ENCODE data around the gene TRAF3IP1. TPM values are rescaled to one million over a fixed set of nuclear protein-coding genes. Genes with fewer than 3 reads are reported as not detected.
"Not testable (repeated sequence)": the region's sequence is repeated elsewhere in the genome, so short reads cannot be mapped to it uniquely, and the experiment has no call there.

The TRAF3IP1 gene
- total and polyA plus RNA-seq, 4 donors = 8.9 to 41.0 (median 14.7) TPM

- no peaks in the 10 kb centered on the region for H3K9me3 ChIP-seq (ENCODE audit: control insufficient read depth in 4 of 4, insufficient read depth in 3 of 4, low read length in 3 of 4)
- H3K36me3 ChIP-seq (ENCODE audit: control insufficient read depth in 4 of 4, insufficient read depth in 4 of 4, low read length in 4 of 4) = peaks cover 0 to 5% (median 1%) of the 10 kb centered on the region in 4 donors
- no peak for DNase-seq
- no peak overlapping the region for H3K4me3 ChIP-seq
- no peak overlapping the region for H3K27ac ChIP-seq (ENCODE audit: low read depth in 1 of 2, low read length in 1 of 2)
- ATAC-seq (ENCODE audit: insufficient read depth, low FRiP score) = no peak
- peak overlapping the region in 1 of 2 donors; percentile 50 for H3K9ac ChIP-seq (ENCODE audit: insufficient read depth in 1 of 2, low read length in 2 of 2)
- no peaks in the 10 kb centered on the region for H3K27me3 ChIP-seq (ENCODE audit: control insufficient read depth in 3 of 3, insufficient read depth in 3 of 3, low read length in 2 of 3)
- peaks cover 5 to 15% (median 9%) of the 10 kb centered on the region in 5 donors for H3K4me1 ChIP-seq (ENCODE audit: control insufficient read depth in 5 of 5, insufficient read depth in 5 of 5, low read length in 5 of 5)
- no peak for TF ChIP-seq CTCF (IDR thresholded peaks at IDR 0.05; ENCODE audit: control extremely low read depth, extremely low read depth)
- WGBS, 2 donors = 65 to 77% methylated on average over 9 of the region's 9 CpGs
These were observed 1.1 kb downstream of the TRAF3IP1 start for GRCh38 chr2:238321467-238321866.

GRCh38 chr2:238322001-238322411 is 1.7 kb downstream of the TRAF3IP1 start:
- H3K27me3 ChIP-seq (ENCODE audit: control insufficient read depth in 3 of 3, insufficient read depth in 3 of 3, low read length in 2 of 3) = no peaks in the 10 kb centered on the region
- no peak overlapping the region for H3K9ac ChIP-seq (ENCODE audit: insufficient read depth in 1 of 2, low read length in 2 of 2)
- TF ChIP-seq CTCF (IDR thresholded peaks at IDR 0.05; ENCODE audit: control extremely low read depth, extremely low read depth) = no peak
- H3K4me3 ChIP-seq = no peak overlapping the region
- DNase-seq = no peak
- ATAC-seq (ENCODE audit: insufficient read depth, low FRiP score) = no peak
- WGBS, 2 donors = 93% methylated on average over 10 of the region's 10 CpGs
- H3K4me1 ChIP-seq (ENCODE audit: control insufficient read depth in 5 of 5, insufficient read depth in 5 of 5, low read length in 5 of 5) = peaks cover 5 to 15% (median 9%) of the 10 kb centered on the region in 5 donors
- H3K9me3 ChIP-seq (ENCODE audit: control insufficient read depth in 4 of 4, insufficient read depth in 3 of 4, low read length in 3 of 4) = no peaks in the 10 kb centered on the region
- peaks cover 0 to 7% (median 4%) of the 10 kb centered on the region in 4 donors for H3K36me3 ChIP-seq (ENCODE audit: control insufficient read depth in 4 of 4, insufficient read depth in 4 of 4, low read length in 4 of 4)
- H3K27ac ChIP-seq (ENCODE audit: low read depth in 1 of 2, low read length in 1 of 2) = no peak overlapping the region

GRCh38 chr2:238324248-238324647 is 3.9 kb downstream of the TRAF3IP1 start:
- 91 to 96% methylated on average over 7 of the region's 7 CpGs for WGBS, 2 donors

GRCh38 chr2:238325694-238326093 is 5.4 kb downstream of the TRAF3IP1 start:
- no peak overlapping the region for H3K9ac ChIP-seq (ENCODE audit: insufficient read depth in 1 of 2, low read length in 2 of 2)
- peaks cover 0 to 16% (median 15%) of the 10 kb centered on the region in 4 donors for H3K36me3 ChIP-seq (ENCODE audit: control insufficient read depth in 4 of 4, insufficient read depth in 4 of 4, low read length in 4 of 4)
- no peak overlapping the region for H3K4me3 ChIP-seq
- peaks cover 2 to 11% (median 8%) of the 10 kb centered on the region in 5 donors for H3K4me1 ChIP-seq (ENCODE audit: control insufficient read depth in 5 of 5, insufficient read depth in 5 of 5, low read length in 5 of 5)
- H3K27me3 ChIP-seq (ENCODE audit: control insufficient read depth in 3 of 3, insufficient read depth in 3 of 3, low read length in 2 of 3) = no peaks in the 10 kb centered on the region
- no peak overlapping the region for H3K27ac ChIP-seq (ENCODE audit: low read depth in 1 of 2, low read length in 1 of 2)
- no peaks in the 10 kb centered on the region for H3K9me3 ChIP-seq (ENCODE audit: control insufficient read depth in 4 of 4, insufficient read depth in 3 of 4, low read length in 3 of 4)
- ATAC-seq (ENCODE audit: insufficient read depth, low FRiP score) = no peak
- WGBS, 2 donors = 90 to 94% methylated on average over 9 of the region's 9 CpGs
- no peak for TF ChIP-seq CTCF (IDR thresholded peaks at IDR 0.05; ENCODE audit: control extremely low read depth, extremely low read depth)
- no peak for DNase-seq

More at GRCh38 chr2:238324248-238324647, 3.9 kb downstream of the TRAF3IP1 start:
- H3K9me3 ChIP-seq (ENCODE audit: control insufficient read depth in 4 of 4, insufficient read depth in 3 of 4, low read length in 3 of 4); ATAC-seq (ENCODE audit: insufficient read depth, low FRiP score); H3K27me3 ChIP-seq (ENCODE audit: control insufficient read depth in 3 of 3, insufficient read depth in 3 of 3, low read length in 2 of 3); H3K4me3 ChIP-seq; DNase-seq; H3K9ac ChIP-seq (ENCODE audit: insufficient read depth in 1 of 2, low read length in 2 of 2); H3K27ac ChIP-seq (ENCODE audit: low read depth in 1 of 2, low read length in 1 of 2): not testable (repeated sequence)
- H3K4me1 ChIP-seq (ENCODE audit: control insufficient read depth in 5 of 5, insufficient read depth in 5 of 5, low read length in 5 of 5) = peaks cover 5 to 15% (median 9%) of the 10 kb centered on the region in 5 donors
- H3K36me3 ChIP-seq (ENCODE audit: control insufficient read depth in 4 of 4, insufficient read depth in 4 of 4, low read length in 4 of 4) = peaks cover 0 to 16% (median 11%) of the 10 kb centered on the region in 4 donors
